CD14-positive monocyte (primary cell): ENCODE data around the gene MSI2. TPM values are rescaled to one million over a fixed set of nuclear protein-coding genes. Genes with fewer than 3 reads are reported as not detected.

Experiments
- DNase-seq, 3 donors: peaks; one replicate each; pipeline ENCODE4 v3.0.0-alpha.2; 2011 to 2022
- H2AFZ ChIP-seq: 2 replicates; pipeline ENCODE4 v1.6.0; 2012; ENCODE audit warnings: mild to moderate bottlenecking, low read depth, low read length, inconsistent platforms; ENCODE audit not compliant: insufficient read depth, poor library complexity, severe bottlenecking
- H3K27ac ChIP-seq, 2 donors: 1 replicate in 1 of 2; 2 replicates in 1 of 2; pipeline ENCODE4 v1.5.1; 2012 to 2013; ENCODE audit warnings: low read length in 2 of 2, control low read depth in 1 of 2, inconsistent platforms in 1 of 2, low read depth in 1 of 2, mild to moderate bottlenecking in 1 of 2
- H3K27me3 ChIP-seq, 2 donors: one replicate each; pipeline versions ENCODE4 v1.6.0 to v1.6.1; 2011 to 2013; ENCODE audit warnings: low read length in 2 of 2; ENCODE audit not compliant: control insufficient read depth in 2 of 2, insufficient read depth in 2 of 2
- H3K36me3 ChIP-seq, 2 donors: replicated peaks in 1 of 2; 1 replicate in 1 of 2; 2 replicates in 1 of 2; pipeline versions ENCODE4 v1.5.1 to v1.6.1; 2012 to 2013; ENCODE audit warnings: low read length in 2 of 2, control low read depth in 1 of 2, inconsistent platforms in 1 of 2, mild to moderate bottlenecking in 1 of 2; ENCODE audit not compliant: insufficient read depth in 2 of 2, control insufficient read depth in 1 of 2
- H3K4me1 ChIP-seq, 2 donors: 1 replicate in 1 of 2; 2 replicates in 1 of 2; pipeline versions ENCODE4 v1.5.1 to v1.6.1; 2012 to 2013; ENCODE audit warnings: low read length in 2 of 2, control low read depth in 1 of 2, inconsistent platforms in 1 of 2, mild to moderate bottlenecking in 1 of 2, moderate library complexity in 1 of 2; ENCODE audit not compliant: insufficient read depth in 2 of 2, control insufficient read depth in 1 of 2
- H3K4me2 ChIP-seq: replicated peaks from 2 replicates; pipeline ENCODE3; 2012; ENCODE audit warnings: low read length, moderate library complexity, mild to moderate bottlenecking; ENCODE audit not compliant: poor library complexity, severe bottlenecking; ENCODE audit errors: extremely low read depth
- H3K4me3 ChIP-seq, 3 experiments: fragments of 200-600 bp in 1 of 3; sonication (generic) in 1 of 3; replicated peaks in 1 of 3; 1 replicate in 2 of 3; 2 replicates in 1 of 3; pipeline ENCODE4 v1.5.1; 2011 to 2013; ENCODE audit warnings: low read length in 3 of 3, mild to moderate bottlenecking in 3 of 3, control low read depth in 2 of 3, low read depth in 2 of 3, inconsistent platforms in 1 of 3, moderate library complexity in 1 of 3
- H3K79me2 ChIP-seq: 2 replicates; pipeline ENCODE4 v1.6.0; 2012; ENCODE audit warnings: mild to moderate bottlenecking, control low read depth, inconsistent platforms, low read length, moderate library complexity; ENCODE audit not compliant: insufficient read depth
- H3K9ac ChIP-seq: 2 replicates; pipeline ENCODE4 v1.6.0; 2017; ENCODE audit warnings: low read length, mild to moderate bottlenecking; ENCODE audit not compliant: insufficient read depth, poor library complexity, severe bottlenecking
- H3K9me3 ChIP-seq, 2 donors: replicated peaks in 1 of 2; 1 replicate in 1 of 2; 2 replicates in 1 of 2; pipeline versions ENCODE4 v1.5.1 to v1.6.1; 2012 to 2013; ENCODE audit warnings: low read length in 2 of 2, control low read depth in 1 of 2; ENCODE audit not compliant: control insufficient read depth in 1 of 2, insufficient read depth in 1 of 2
- H4K20me1 ChIP-seq: 2 replicates; pipeline ENCODE4 v1.6.0; 2012; ENCODE audit warnings: mild to moderate bottlenecking, low read length, control low read depth, moderate library complexity; ENCODE audit not compliant: insufficient read depth
- H3K27ac Mint-ChIP-seq, 7 donors: one replicate each; pipeline ENCODE4 v1.8.0; 2020; ENCODE audit warnings: mild to moderate bottlenecking in 7 of 7, mixed read lengths in 7 of 7, moderate library complexity in 6 of 7, inconsistent platforms in 2 of 7
- H3K27me3 Mint-ChIP-seq, 3 donors: one replicate each; pipeline ENCODE4 v1.8.0; 2021 to 2022; ENCODE audit warnings: low read depth in 3 of 3, mild to moderate bottlenecking in 3 of 3, mixed read lengths in 3 of 3, moderate library complexity in 3 of 3, inconsistent platforms in 1 of 3
- H3K36me3 Mint-ChIP-seq, 2 donors: one replicate each; pipeline ENCODE4 v1.8.0; 2020; ENCODE audit warnings: mixed read lengths in 2 of 2, inconsistent platforms in 1 of 2, mild to moderate bottlenecking in 1 of 2
- H3K4me1 Mint-ChIP-seq: one replicate; pipeline ENCODE4 v1.8.0; 2020; ENCODE audit warnings: mild to moderate bottlenecking, mixed read lengths
- H3K4me3 Mint-ChIP-seq, 2 donors: one replicate each; pipeline ENCODE4 v1.8.0; 2020; ENCODE audit warnings: mild to moderate bottlenecking in 2 of 2, mixed read lengths in 2 of 2, moderate library complexity in 1 of 2
- H3K9me3 Mint-ChIP-seq, 7 donors: one replicate each; pipeline ENCODE4 v1.8.0; 2020 to 2022; ENCODE audit warnings: mixed read lengths in 7 of 7, mild to moderate bottlenecking in 6 of 7, moderate library complexity in 6 of 7, inconsistent platforms in 2 of 7
- CTCF ChIP-seq: fragments of 200-600 bp; IDR thresholded peaks from one replicate; pipeline ENCODE4 v1.8.0; 2022; ENCODE audit warnings: antibody characterized with exemption, mild to moderate bottlenecking
- WGBS: methylation state at CpG from one replicate; pipeline ENCODE4 v1.1.5; 2013; ENCODE audit warnings: missing lambda C conversion rate; ENCODE audit not compliant: insufficient coverage; 5-methylcytosine and 5-hydroxymethylcytosine counted together
- intact Hi-C, 2 donors: fragments of 100-400 bp; cut with micrococcal nuclease; formaldehyde crosslinking; loops; one replicate each; pipeline versions ENCODE4 v1.15.0 to v1.15.1; 2023
- polyA plus RNA-seq, 3 donors: library from polyadenylated mRNA; depleted of rRNA in 1 of 3; unstranded in 2 of 3; stranded (reverse) in 1 of 3; fragments of 300-500 nt in 2 of 3; fragments of >200 nt in 1 of 3; fragmentation: Illumina TruSeq in 2 of 3; gene quantifications; 1 replicate in 2 of 3; 2 replicates in 1 of 3; pipeline ENCODE4 v1.2.3, GENCODE V29; 2012 to 2021

Gene MSI2
- polyA plus RNA-seq, 3 donors = 0.20 to 6.6 (median 0.37) TPM

- no peaks in the 10 kb centered on the region for H3K36me3 ChIP-seq
- H4K20me1 ChIP-seq = no peaks in the 10 kb centered on the region
- no peak overlapping the region for H3K4me3 Mint-ChIP-seq
- 100% methylated on average over 8 of the region's 14 CpGs for WGBS
- H3K9ac ChIP-seq = no peak overlapping the region
- TF ChIP-seq CTCF = no peak
- H3K27ac ChIP-seq = no peak overlapping the region
- no peak overlapping the region for H3K4me3 ChIP-seq
- no peak overlapping the region for H2AFZ ChIP-seq
- intact Hi-C loops = no loop called here
- H3K27me3 Mint-ChIP-seq = peaks cover 0 to 2% (median 0%) of the 10 kb centered on the region in 3 donors
- H3K36me3 Mint-ChIP-seq = peaks cover 14 to 20% of the 10 kb centered on the region in 2 donors
- no peak for DNase-seq
- peaks cover 0 to 7% (median 3%) of the 10 kb centered on the region in 7 donors for H3K9me3 Mint-ChIP-seq
- H3K79me2 ChIP-seq = no peaks in the 10 kb centered on the region
- peaks cover 29 to 38% of the 10 kb centered on the region in 2 donors for H3K4me1 ChIP-seq
- no peaks in the 10 kb centered on the region for H3K27me3 ChIP-seq
- no peak overlapping the region for H3K27ac Mint-ChIP-seq
- H3K4me2 ChIP-seq = no peak overlapping the region
- no peaks in the 10 kb centered on the region for H3K9me3 ChIP-seq
- peaks cover 39% of the 10 kb centered on the region for H3K4me1 Mint-ChIP-seq
These were observed 376.9 kb downstream of the MSI2 start for GRCh38 chr17:57633236-57633635.

DNA sequence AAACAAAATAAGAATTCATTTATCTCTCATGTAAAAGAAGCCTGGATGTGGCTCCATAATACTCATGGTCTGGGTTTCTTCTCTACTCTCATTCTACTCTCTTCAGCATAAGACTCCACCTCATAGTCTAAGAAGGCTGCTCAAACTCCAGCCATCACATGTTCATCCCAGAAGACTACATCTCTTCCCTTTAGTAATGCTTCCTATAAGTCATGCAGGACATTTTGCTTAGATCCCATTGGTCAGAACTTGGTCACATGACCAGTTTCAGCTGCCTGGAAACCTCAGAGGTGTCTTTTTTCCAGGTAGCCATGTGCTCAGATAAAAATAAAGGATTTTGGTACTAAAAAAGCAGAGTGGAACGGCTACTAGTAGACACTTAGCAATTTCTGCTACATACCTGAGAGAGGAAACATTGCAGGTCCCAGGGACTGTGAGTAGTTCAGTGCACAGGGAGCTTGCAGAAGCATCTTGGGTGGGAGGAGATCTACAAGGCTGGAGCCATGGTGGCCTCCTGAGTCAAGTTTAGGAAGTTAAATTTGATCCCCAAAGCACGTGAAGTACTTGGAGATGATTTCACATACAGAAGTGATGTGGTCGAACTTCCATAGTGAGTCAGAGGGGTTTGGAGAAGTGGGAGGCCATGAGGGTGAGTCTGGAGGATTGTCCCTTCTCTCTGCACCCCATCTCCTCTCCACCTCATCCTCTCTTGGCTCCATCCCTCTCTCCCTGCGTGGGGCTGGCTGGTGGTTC, 378.6 kb downstream of the MSI2 start:
- WGBS = 76% methylated on average over 2 of the region's 4 CpGs
- H4K20me1 ChIP-seq = no peaks in the 10 kb centered on the region
- no peak overlapping the region for H3K4me3 Mint-ChIP-seq

More for the DNA sequence above, 378.6 kb downstream of the MSI2 start:
- no peak for TF ChIP-seq CTCF
- H3K9me3 ChIP-seq = no peaks in the 10 kb centered on the region
- H3K36me3 ChIP-seq = no peaks in the 10 kb centered on the region
- DNase-seq = peak; percentile 16 to 63 (median 19)
- H3K79me2 ChIP-seq = no peaks in the 10 kb centered on the region
- peaks cover 17 to 22% of the 10 kb centered on the region in 2 donors for H3K4me1 ChIP-seq
- H3K27me3 ChIP-seq = no peaks in the 10 kb centered on the region
- Mint-ChIP-seq H3K9me3 (peaks cover 0 to 7% (median 3%) of the 10 kb centered on the region in 7 donors), H3K4me1 (peaks cover 23% of the 10 kb centered on the region), H3K27me3 (peaks cover 0 to 1% (median 0%) of the 10 kb centered on the region in 3 donors), H3K36me3 (peaks cover 14 to 20% of the 10 kb centered on the region in 2 donors), H3K27ac (no peak overlapping the region)
- intact Hi-C loops = no loop called here
- H3K4me2 ChIP-seq = no peak overlapping the region
- no peak overlapping the region for H3K9ac ChIP-seq
- no peak overlapping the region for H3K4me3 ChIP-seq
- H3K27ac ChIP-seq = no peak overlapping the region
- no peak overlapping the region for H2AFZ ChIP-seq
